Colon (tissue), 2 donors: ENCODE data around the gene HCN4.
"Not testable (repeated sequence)": the region's sequence is repeated elsewhere in the genome, so short reads cannot be mapped to it uniquely, and the experiment has no call there.

Source experiments
- FAIRE-seq: peaks from 2 replicates; lab custom pipeline; 2012; peaks lifted over from hg19 to GRCh38; lab: Jason Lieb, UNC
- donor health status: control.
- donor health status: control.

Gene HCN4

DNA sequence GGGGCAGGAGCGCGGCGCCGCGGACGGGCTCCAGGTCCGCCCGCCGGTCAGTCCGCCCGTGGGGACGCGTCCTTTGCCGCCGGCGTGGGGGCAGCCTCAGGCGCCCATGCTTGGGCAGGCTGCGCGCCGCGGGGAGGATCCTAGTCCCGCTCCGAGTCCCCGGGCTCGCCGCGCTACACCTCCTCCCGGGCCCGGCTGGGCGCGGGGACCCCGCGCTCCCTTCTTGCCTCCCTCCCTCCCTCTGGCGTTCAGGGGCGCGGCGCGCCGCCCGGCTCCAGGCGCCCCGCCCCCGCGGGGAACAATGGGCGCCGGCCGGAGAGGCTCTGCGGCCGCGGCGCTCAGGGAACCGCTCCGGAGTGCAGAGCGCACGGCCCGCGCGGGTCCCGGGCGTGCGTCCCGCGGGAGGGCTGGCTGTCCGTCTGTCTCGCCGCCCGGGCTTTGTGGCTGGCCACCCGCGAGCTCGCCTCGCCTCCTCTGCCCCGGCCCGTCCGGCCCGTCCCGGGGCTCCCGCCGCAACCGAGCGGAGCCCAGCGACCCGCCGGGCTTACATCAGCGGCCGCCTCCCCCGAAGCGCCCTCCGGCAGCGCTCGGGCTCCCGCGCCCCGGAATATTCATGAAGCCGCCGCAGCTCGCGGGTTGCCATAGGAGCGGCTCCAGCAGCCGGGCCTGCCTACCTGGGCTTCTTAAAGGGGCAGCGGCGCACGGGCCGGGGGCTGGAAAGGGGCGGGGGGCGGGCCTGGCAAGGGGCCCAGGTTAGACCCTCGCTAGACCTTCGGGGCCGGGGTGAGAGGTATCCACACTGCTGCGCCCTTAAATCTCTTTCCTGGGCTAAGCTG lies at the start of gene HCN4:
Gene HCN4 (minus strand): TSS at position 658 of the 836 bp plus-strand sequence. CDS start 688 bp downstream, outside the sequence.
- no peak for FAIRE-seq

DNA sequence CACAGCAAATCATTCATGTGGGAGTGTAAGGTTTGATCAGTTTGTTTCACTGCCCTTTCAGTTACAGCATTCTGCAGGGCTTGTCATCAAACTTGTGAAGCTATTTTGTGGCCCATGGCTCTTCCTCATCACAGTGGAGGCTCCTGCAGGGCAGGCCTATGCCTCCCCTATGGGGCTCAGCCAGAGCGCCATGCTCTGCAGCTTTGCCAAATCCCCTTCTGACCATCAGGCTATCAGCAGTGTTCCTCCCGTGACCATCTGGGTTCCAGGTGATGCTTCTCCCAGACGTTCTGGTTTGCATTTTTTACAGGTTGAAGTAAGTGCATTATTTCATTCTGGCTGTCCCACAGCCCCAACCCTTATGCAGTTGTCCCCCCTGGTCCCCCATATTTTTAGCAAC lies 46.1 kb upstream of the HCN4 start:
- no peak for FAIRE-seq

DNA sequence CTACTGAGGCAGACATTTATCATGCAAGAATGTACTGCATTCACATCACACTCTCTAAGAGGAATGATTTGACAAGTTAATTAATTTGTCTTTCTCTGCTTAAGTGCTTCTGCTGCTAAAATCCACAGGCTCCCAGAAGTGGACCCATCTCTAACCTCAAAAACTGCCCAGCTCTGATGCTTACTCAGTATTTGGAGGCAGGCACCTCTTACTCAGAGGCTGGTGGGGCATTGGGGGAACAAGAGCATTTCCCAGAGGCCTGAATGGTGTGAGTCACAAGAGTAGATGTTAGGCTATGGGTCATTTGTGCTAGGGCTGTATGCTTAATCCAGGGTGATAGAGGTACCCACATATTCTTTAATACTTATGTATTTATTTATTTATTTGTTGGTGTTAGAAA lies 34.4 kb upstream of the HCN4 start:
- FAIRE-seq = no peak

DNA sequence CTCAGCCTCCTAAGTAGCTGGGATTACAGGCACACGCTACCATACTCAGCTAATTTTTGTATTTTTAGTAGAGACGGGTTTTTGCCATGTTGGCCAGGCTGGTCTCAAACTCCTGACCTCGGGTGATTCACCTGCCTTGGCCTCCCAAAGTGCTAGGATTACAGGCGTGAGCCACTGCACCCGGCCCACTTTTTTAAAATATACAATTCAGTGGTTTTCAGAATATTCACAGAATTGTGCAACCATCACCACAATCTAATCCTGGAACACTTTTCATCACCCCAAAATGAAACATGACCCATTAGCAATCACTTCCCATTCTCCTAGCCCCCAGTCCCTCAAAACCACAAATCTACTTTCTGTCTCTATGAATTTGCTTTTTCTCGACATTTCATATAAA lies 31.5 kb upstream of the HCN4 start:
- not testable (repeated sequence) for FAIRE-seq

DNA sequence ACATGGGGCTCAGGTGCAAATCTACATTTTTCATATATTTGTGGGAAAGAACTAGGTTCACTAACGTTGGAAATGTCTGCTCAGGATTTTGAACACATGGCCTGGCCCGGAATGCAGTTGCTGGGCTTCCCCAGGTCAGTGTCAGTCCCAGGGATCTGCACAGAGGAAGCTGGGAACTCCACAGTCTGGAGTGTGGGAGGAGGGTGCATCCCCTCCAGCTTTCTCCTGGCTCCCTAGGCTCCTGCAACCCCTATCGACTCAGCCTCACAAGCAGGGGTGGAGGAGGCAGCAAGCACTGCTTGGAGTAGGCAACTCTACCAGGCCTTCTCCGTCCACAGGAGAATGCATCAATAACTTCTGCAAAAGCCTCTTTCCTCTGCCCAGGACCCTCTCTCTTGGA lies 30.1 kb upstream of the HCN4 start:
- no peak for FAIRE-seq

DNA sequence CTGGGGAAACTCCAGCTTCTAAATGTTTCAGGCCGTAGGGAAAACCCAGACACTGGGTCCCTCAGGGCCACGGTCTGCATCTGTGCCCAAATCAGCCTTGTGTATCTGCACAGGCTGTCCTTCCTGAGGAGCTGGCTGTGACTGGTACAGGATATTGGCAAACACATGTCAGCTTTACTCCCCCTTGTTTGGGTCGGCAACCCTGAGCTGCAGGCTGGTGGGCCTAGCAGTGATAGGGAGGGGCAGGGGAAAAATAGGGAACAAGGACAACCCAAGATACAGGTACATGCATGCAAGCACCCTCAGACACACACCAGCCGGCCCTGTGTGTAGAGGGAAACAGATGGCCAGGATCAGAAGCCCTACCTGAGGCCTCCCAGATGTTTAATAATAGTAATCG lies 28.7 kb upstream of the HCN4 start:
- FAIRE-seq = no peak

DNA sequence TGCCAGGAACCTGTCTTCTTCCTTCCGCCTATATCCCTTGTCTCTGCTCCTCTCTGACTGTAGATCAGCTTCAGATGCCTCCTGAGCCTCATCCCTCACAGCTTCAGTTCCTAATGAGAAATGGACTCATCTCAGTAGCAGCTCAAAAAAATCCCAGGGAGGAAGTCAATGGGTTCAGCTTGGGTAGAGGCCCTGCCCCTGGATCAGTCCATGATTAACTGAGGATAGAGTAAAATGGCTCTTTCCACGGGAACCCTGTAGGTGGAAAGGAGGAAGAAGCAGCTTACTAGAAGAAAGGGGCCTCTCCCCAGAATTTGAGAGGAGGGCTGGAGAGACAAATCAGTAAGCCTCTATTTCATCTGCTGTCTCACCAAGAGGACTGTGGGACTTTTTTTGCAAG lies 26.9 kb upstream of the HCN4 start:
- FAIRE-seq = no peak

DNA sequence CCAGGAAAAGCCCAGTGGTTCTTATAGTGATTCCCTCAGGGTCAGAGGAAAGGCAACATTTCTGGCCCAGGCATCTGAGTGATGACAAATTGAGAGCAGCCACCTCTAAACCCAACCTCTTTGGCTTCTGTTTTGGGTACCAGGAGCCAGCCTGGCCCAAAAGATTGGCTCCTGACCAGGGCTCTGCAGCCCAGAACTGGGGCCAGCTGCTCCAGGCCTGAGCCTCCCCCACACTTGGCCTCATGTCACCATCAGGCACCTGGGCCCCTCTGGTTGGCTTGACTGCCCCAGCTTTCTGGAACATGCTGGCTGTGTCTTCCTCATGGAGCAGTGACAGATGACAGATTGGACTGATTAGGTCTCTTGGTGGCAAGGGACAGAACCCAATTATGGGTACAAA lies 26.0 kb upstream of the HCN4 start:
- no peak for FAIRE-seq

DNA sequence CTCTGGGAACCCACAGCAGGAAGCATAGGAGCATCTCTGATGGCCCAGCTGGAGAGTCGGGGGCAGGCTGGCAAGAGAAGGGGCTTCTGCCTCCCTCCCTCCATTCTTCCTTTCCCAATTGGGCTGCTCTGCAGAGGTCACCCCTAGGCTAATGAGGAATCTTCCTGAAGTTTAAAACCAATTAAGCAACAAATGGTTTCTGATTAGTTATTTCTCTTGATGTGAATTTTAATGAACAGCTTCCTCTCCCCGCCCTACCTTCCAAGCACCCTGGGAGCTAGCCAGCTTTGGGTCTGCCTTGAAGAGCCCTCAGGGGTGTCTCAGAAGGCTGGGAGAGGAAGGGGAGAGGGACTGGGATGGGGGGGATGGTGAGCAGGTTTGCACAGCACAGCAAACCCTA lies 24.6 kb upstream of the HCN4 start:
- FAIRE-seq = no peak

DNA sequence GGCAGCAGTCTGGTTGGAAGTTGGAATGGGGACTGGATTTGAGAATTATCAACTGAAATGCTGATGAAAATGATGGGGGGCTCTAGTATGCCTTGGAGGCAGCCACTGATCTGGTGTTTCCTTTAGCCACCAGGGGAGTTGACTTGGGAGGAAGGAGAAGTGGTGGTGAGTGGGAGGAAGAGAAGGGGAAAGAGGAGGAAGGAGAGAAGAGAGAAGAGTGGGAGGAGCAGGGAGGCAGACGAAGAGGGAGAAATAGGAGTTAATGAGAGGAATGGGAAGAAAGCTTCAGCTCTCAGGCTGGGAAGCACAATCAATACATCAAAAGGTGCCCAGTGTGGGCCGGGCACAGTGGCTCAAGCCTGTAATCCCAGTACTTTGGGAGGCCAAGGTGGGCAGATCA lies 23.3 kb upstream of the HCN4 start:
- no peak for FAIRE-seq

DNA sequence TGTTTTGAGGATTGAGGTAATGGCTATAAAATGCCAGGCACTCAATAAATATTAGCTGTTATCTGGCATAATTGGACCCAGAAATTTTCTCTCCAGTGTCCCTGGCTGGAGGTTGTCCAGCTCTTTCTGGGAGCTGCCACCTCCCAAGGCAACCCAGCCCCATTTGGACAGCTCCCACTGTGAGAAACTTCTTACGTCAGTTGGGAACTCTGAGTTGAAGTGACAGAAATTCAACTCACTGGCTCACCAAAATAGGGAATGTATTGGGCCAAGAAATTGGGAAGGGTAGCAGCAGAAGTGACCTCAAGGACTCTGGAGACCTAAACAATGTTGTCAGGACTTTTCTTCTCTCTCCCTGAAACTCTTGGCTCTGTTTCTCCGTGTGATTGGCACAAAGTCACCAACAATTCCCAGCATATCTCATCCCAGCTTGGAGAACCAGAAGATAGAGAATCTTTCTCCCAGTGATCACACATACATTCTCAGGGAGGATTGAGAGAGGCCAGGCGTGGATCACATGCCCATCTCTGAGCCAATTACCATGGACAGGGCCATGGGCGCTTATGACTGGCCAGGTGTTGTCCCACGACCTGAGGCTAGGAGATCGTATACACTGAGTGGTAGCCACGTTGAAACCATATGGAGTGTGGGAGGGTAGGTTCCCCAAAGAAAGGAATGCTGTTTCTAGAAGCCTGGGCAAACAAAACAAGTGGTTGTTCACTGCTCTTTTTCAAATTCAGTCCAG lies 22.5 kb upstream of the HCN4 start:
- FAIRE-seq = no peak

DNA sequence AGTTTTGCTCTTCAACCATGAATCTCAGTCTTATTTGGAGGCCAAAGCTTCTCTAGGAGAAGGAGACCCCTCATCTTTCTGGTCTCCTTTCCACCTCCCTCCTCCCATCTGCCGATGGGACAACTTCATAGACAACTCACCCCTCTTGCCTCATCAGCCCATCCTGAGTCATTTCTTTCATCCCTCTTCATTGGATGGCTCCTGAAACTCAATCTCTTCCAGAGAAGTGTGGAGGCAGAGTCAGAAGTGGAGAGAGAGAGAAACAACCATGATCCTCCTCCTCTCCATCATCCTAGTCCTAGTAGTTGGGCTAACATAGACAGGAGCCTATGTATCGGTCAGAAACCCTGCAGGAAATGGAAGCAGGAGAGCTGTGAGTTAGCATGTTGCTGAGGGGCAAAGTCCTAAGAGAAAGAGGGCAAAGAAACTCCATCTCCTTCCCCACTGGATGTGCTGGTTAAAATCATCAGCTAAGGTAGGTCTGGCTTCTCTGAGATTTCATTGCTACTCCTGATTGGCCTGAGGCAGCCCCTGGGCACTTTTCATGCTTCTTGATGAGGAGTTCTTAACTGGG lies 21.3 kb upstream of the HCN4 start:
- no peak for FAIRE-seq

DNA sequence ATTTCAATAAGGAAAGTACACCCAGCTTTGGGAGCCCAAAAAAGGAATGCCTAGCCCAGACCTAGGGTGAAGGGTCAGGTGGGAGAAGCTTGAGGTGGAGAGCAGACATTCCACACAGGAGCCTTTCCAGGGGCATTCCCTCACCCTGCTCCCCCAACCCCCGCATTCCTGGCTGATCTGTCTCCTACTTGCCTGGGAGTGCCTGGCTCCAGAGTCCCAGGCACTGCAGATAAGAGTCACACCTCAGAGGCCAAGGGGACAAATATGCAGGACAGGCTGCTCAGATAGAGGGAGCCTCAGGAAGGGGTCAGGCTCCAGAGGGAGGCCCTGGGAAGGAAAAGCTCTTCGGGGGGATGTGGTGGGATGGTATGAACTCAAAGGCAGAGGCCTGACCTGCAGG lies 20.8 kb upstream of the HCN4 start:
- no peak for FAIRE-seq

DNA sequence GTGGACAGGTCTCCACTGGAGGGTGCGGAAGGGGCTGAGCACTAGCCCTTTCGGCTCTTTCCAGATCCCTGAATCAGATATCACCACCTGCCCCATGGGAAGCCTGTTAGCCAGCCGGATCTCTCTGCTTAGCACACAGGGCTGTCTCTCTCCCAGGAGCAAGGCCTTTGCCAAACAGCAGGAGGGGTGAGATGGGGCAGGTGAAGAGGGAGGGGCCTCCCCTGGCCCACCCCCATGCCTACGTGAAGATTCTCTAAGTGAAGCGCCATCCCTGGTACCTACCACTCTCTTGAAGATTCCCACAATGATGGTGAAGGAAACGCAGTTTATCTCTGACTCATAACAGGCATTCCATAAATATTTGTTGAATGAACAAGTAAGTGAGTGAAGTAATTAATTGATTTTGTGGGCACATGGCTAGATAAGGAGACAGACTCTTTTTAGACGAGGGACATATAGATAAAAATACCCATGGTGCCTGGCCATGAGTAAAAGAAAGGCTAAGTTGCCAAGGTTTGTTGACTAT lies 19.6 kb upstream of the HCN4 start:
- no peak for FAIRE-seq

DNA sequence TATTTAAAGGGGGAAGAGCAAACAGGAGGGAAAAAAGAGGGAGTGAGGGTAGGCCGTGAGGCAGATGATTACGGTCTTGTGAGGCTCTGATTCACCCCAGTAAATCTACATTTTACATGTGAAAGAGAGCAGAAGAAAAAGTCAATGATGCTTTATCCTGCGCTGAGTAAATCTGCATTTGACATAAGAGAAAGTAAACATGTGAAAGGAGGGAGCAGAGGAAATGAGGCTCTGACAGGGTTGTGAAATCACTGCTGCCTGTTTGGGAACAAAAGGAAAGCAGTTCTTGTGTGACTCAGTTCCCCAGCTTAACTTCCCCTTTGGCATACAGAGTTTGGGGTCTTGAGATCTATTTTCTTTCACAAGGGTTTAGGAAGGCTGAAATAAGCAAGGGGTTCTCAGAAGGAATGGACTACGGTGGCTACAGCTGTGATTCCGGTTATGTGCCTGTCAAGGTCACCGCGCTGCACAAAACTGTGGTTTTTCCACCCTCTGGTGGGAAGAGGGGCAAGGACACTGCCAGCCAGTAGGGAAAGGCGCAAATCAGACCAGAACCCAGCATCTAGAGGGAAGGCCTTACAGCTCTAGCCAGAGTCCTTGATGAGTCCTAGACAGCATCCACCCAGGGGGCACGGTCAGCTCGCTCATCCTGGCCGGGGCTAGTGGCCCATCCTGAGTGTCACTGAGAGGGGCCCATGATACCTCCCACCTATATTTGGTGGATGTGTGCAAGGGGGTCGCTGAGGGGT lies 18.9 kb upstream of the HCN4 start:
- no peak for FAIRE-seq

DNA sequence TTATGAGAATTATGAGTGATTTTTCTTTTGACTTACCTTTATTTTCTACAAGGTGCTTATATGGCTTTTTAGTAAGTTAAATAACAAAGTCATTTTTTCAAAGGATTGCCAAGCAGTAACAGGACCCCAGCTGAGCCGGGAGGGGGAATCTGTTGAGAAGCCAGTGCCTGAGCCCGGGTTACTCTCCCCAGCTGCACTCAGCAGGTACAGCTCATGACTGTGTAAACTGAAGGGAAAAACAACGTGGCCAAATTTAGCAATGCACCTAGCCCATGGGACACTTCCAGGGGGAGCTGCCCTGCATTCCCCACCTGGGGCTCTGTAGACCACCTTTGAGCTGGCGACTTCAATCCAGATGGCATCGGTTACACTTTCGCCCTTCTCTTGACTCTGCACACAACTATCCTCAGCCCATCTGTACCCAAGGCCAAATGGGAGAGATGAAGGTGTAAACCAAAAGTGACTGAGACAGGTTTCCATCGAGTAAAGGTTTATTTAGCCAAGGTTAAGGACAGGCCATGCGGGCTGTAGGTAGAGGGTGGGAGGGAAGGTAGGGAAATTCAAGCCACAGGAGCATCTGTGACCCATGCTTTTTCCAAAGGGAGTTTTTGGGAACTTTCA lies 18.2 kb upstream of the HCN4 start:
- no peak for FAIRE-seq

DNA sequence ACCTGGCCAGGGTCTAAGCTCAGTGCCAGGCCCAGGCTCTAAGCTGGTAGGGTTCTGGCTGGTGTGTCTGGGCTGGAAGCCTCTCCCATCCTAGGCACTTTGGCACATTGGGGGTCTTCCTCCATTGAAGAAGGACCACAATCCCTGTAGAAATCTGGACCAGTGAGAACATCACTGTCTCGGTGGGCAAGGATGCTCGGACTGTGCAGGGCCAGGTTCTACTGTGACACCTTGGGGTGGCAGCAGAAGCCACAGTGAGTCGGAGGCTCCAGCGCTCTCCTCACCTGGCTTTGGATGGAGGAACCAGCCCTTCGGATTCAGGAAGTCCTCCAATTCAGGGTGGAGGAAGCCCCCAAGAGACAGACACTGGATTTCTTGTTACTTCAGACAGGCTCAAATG lies 17.5 kb upstream of the HCN4 start:
- no peak for FAIRE-seq

DNA sequence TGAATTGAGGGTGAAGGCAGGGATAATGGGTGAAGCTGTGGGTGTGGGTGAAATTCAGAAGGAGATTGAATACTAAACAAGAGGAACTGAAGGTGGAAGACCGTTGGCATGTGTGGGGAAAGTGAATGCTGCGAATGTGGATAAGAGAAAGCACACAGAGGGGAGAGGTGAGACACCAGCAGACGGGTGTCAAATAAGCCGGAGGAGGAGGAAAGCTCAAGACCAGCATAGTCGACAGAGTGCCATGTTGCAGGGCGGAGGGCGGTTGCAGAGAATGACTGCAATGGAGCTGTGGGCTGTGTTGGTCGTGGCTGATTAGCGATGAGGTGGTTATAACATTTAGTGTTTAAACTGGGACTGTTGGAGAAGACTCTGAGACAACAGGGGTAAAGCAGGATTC lies 16.4 kb upstream of the HCN4 start:
- FAIRE-seq = no peak

DNA sequence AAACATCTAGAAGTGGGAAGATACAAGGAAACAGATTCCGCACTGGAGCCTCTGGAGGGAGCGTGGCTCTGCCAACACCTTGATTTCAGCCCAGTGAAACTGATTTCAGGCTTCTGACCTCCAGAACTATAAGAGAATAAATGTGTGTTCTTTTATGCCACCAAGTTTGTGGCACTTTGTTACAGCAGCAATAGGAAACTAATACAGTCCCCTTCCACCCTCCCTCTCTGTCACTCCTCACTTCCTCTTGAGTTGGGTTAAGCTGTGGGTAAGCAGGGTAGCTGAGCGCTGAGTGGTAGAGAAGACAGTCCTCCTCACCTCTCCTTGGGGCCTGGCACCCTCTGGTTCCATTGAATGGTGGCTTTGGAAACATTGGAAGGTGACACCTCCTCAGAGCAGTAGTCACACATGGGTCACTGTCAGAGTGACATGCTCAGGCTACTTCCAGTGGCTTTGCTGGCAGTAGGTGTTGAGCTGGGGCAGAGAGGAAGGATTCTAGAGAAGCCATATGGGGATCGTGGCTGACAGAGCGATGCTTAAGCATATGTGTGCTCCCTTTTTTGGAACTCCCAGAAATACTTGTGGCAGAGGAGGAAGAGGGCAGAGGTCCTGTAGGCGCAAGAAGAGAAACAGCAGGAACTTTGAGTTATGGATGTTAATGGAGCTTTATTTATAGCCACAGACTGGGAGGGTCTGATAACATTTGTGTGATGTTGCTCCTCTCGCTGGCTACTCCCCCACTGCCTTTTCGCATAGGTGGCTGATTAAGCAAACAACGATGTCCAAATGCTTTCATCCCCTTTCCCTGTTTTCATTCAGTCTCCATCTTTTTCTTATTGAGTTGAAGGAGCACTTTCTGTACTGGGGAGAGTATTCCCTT lies 14.8 kb upstream of the HCN4 start:
- FAIRE-seq = no peak

DNA sequence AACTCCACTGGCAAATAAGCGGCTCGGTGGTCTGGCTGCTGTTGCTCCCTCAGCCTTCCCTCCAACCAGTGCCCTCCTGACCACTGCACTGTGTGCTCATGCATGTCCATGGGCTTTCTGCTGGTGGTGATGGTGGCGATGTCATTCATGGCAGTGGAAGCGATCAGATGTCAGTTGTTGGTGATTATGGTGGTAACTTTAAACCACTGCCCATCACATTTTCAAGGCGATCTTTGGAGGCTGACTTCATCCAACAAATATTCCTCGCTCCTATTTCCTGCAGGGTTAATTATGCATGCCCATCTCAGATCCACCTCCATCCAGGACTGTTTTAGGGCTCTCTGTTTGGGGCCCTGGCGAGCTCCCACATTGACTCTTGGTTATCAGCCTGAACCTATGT lies 13.4 kb upstream of the HCN4 start:
- no peak for FAIRE-seq

DNA sequence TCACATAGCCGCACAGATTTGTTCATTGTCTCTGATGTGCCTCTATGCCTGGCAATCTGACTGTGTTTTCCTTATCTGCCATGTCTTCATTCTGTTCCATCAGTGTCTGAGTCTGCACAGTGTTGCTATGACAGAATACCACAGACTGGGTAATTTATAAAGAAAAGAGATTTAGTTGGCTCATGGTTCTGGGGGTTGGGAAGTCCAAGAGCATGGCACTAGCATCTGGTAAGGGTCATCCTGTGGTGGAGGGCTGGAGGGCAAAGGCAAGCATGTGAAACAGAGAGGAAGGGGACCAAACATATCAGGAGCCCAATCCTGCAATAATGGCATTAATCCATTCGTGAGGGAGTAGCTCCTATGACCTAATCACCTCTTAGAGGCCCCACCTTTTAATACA lies 11.9 kb upstream of the HCN4 start:
- no peak for FAIRE-seq
